Dendritic cell treated with granulocyte-macrophage colony-stimulating factor and Interleukin-4, amounts not matched to agents 40 ng/mL and 50 ng/mL, for 4 days (primary cell): ENCODE results near the gene ADI1.
A peak's percentile ranks its signal among the peaks of the same experiment; 100 is the strongest.
"Not testable (repeated sequence)": the region's sequence is repeated elsewhere in the genome, so short reads cannot be mapped to it uniquely, and the experiment has no call there.

ENCODE experiments used
- H3K27ac Mint-ChIP-seq: one replicate; pipeline ENCODE4 v1.8.0; 2022; ENCODE audit warnings: mild to moderate bottlenecking, mixed read lengths
- H3K27me3 Mint-ChIP-seq: one replicate; pipeline ENCODE4 v1.8.0; 2022; ENCODE audit warnings: mild to moderate bottlenecking, mixed read lengths
- H3K36me3 Mint-ChIP-seq: one replicate; pipeline ENCODE4 v1.8.0; 2022; ENCODE audit warnings: low read depth, mixed read lengths
- H3K4me1 Mint-ChIP-seq: one replicate; pipeline ENCODE4 v1.8.0; 2022; ENCODE audit warnings: low read depth, mixed read lengths
- H3K4me3 Mint-ChIP-seq: one replicate; pipeline ENCODE4 v1.8.0; 2022; ENCODE audit warnings: mild to moderate bottlenecking, moderate library complexity, mixed read lengths
- H3K9me3 Mint-ChIP-seq: one replicate; pipeline ENCODE4 v1.8.0; 2022; ENCODE audit warnings: mixed read lengths
- intact Hi-C: fragments of 100-400 bp; cut with micrococcal nuclease; formaldehyde crosslinking; loops from one replicate; pipeline ENCODE4 v1.15.0; 2022

The ADI1 gene

DNA sequence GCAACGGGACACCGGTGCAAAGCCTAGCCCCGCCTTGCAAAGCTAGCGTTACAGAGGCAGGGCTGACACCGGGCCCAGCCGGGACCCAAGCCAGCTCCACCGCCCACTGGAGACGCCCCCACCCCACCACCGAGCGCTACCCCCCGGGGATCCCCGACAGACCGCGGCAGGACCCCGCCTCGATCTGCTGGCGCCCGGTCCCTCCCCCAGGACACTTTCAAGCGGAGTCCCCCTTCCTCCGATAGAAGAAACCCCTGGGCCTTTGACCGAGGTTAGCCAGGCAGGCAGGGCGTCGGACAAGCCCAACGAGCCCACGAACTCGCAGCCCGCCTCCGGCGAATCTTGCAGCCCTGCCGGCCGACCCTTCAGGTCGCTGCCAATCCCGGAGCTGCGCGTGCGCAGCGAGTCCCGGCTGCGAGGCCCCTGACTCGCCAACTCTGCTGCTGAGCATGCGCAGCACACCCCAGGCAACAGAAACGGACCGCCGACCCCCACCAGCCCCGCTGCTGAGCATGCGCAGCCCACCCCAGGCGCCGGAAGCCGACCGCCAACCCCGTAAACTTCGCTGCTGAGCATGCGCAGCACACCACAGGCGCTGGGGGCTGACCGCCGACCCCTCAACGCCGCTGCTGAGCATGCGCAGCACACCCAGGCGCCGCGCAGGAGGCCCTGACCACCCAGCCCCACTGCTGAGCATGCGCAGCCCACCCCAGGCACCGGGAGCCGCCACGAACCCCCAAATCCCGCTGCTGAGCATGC is 656 bp downstream of the ADI1 start:
- intact Hi-C loops, result loop anchor here (1.0 kb wide), 2 partner anchors 40 to 57 kb away; partner anchors contain the start of genes RNASEH1 and RPS7
- Mint-ChIP-seq H3K27ac (peak overlapping the region; percentile 95), H3K27me3 (no peaks in the 10 kb centered on the region), H3K9me3 (peaks cover 12% of the 10 kb centered on the region), H3K4me1 (peaks cover 37% of the 10 kb centered on the region), H3K4me3 (peak overlapping the region; percentile 94), H3K36me3 (peaks cover 53% of the 10 kb centered on the region)

DNA sequence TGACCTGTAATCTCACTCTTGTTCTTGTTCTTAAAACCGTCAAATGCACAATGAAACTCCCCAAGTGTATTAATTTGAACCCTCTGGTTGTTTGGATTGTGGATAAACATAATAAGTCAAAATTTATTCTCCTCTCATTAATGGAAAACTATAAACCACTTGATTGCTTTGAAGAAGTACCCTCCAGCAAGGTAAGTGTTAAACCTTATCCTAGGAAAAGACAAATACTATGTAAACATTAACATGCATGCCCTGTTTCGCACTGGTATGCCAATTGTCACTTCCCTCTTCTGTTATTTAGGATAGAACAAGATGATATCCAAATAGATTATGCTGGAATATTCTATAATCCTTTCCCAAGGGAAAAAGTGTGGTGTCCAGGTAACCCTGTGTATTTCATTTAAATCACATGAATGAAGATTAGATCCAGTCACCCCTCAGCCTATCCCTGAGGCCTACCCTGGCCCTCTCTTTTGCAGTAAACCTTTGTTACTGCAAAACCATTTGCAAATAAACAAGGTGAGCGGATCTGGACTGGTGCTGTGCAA is 1.3 kb downstream of the ADI1 start:
- H3K4me3 Mint-ChIP-seq, result peak overlapping the region; percentile 94
- H3K4me1 Mint-ChIP-seq, result peaks cover 30% of the 10 kb centered on the region
- peaks cover 12% of the 10 kb centered on the region for H3K9me3 Mint-ChIP-seq
- H3K36me3 Mint-ChIP-seq, result peaks cover 60% of the 10 kb centered on the region
- intact Hi-C loops, result loop anchor here (1.0 kb wide), 1 partner anchor 40 kb away; the partner anchor contains the start of gene RNASEH1
- H3K27ac Mint-ChIP-seq, result peak overlapping the region; percentile 95
- H3K27me3 Mint-ChIP-seq, result no peaks in the 10 kb centered on the region

DNA sequence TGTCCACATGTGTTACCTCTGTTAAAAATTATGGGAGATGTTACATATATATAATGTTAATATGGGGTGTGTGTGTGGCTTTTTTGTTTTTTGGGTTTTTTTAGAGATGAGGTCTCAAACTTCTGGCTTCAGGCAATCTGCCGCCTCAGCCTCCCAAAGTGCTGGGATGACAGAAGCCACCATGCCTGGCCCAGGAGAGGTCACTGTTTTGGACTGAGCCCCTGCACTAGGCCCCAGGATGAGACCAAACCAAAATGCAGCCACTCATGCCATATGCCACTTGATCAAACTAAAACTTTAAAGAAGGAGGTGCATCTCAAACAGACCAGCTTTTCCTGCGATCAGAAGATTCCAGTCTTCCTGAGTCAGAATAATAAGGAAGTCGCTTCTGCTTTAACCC is 2.5 kb downstream of the ADI1 start:
- Mint-ChIP-seq H3K4me1 (peaks cover 27% of the 10 kb centered on the region), H3K9me3 (peaks cover 13% of the 10 kb centered on the region), H3K36me3 (peaks cover 72% of the 10 kb centered on the region), H3K27ac (no peak overlapping the region), H3K27me3 (no peaks in the 10 kb centered on the region), H3K4me3 (no peak overlapping the region)
- intact Hi-C loops, result no loop called here

DNA sequence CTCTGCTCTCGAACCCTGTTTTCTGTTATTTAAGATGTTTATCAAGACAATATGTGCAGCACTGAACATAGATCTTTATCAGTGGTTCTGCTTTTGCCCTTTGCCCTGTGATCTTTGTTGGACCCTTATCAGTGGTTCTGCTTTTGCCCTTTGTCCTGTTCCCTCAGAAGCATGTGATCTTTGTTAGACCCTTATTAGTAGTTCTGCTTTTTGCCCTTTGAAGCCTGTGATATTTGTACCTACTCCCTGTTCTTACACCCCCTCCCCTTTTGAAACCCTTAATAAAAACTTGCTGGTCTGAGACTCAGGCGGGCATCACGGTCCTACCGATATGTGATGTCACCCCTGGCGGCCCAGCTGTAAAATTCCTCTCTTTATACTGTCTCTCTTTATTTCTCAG is 3.9 kb downstream of the ADI1 start:
- H3K27ac Mint-ChIP-seq, H3K4me3 Mint-ChIP-seq, H3K27me3 Mint-ChIP-seq, intact Hi-C loops: not testable (repeated sequence)
- Mint-ChIP-seq H3K4me1 (peaks cover 13% of the 10 kb centered on the region), H3K36me3 (peaks cover 86% of the 10 kb centered on the region), H3K9me3 (peaks cover 17% of the 10 kb centered on the region)

DNA sequence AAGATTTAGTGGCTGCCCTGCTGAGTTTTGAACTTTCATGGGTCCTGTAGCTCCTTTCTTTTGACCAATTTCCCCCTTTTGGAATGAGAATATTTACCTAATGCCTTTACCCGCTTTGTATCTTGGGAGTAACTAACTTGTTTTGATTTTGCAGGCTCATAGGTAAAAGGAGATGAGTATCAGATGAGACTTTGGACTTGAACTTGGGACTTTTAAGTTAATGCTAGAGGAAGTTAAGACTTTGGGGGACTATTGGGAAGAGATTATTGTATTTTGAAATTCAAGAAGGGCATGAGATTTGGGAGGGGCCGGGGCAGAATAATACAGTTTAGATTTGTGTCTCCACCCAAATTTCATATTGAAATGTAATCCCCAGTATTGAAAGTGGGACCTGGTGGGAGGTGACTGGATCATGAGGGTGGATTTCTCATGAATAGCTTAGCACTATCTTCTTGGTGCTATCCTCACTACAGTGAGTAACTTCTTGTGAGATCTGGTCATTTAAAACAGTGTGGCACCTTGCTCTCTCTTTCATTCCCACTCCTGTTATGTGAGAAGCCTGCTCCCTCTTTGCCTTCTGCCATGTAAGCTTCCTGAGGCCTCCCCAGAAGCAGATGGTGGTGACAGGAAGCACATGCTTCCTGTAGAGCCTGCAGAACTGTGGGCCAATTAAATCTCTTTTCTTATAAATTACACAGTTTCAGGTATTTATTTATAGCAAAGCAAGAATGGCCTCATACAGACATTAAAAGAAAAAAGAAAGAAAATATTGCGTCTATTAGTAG is 6.1 kb downstream of the ADI1 start:
- no peak overlapping the region for H3K4me3 Mint-ChIP-seq

DNA sequence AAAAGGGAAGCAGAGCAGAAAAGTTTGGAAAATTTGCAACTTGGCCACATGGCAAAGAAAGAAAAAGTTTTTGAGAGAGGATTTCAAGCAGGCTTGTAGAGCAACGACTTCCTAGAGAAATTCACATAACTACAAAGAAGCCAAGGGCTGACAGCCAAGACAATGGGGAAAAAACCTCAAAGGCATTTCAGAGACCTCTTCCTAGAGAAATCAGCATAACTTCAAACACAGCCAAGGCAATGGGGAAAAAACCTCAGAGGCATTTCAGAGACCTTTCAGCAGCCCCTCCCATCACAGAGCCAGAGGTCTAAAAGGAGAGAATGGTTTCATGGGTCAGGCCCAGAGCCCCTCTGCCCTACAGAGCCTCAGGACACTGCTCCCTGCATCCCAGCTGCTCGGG is 7.2 kb downstream of the ADI1 start:
- intact Hi-C loops, result no loop called here
- no peak overlapping the region for H3K27ac Mint-ChIP-seq
- peaks cover 5% of the 10 kb centered on the region for H3K4me1 Mint-ChIP-seq
- H3K36me3 Mint-ChIP-seq, result peaks cover 87% of the 10 kb centered on the region
- H3K4me3 Mint-ChIP-seq, result no peak overlapping the region
- H3K27me3 Mint-ChIP-seq, result no peaks in the 10 kb centered on the region
- H3K9me3 Mint-ChIP-seq, result peaks cover 24% of the 10 kb centered on the region

More for the DNA sequence above, 6.1 kb downstream of the ADI1 start:
- Mint-ChIP-seq H3K27me3 (no peaks in the 10 kb centered on the region), H3K4me1 (peaks cover 10% of the 10 kb centered on the region), H3K9me3 (peaks cover 24% of the 10 kb centered on the region), H3K36me3 (peaks cover 81% of the 10 kb centered on the region), H3K27ac (no peak overlapping the region)
- intact Hi-C loops, result no loop called here

DNA sequence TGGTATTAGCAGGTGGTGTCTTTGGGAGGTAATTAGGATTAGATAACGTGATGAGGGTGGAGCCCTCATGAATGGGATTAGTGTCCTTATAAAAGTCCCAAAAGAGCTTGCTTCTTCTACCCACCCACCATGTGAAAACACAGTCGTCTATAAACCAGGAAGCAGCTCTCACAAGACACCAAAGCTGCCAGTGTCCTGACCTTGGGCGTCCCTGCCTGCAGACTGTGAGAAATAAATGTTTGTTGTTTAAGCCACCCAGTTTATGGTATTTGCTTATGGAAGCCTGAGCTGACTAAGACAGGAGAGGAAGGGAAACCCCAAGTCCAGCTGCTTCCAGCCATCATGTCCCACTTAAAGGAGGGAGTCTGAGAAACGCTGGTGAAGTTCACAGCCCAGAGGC is 13.6 kb downstream of the ADI1 start:
- no peaks in the 10 kb centered on the region for H3K27me3 Mint-ChIP-seq
- peaks cover 26% of the 10 kb centered on the region for H3K4me1 Mint-ChIP-seq
- H3K9me3 Mint-ChIP-seq, result peaks cover 7% of the 10 kb centered on the region
- intact Hi-C loops, result no loop called here
- H3K4me3 Mint-ChIP-seq, result no peak overlapping the region
- H3K27ac Mint-ChIP-seq, result peak overlapping the region; percentile 64
- H3K36me3 Mint-ChIP-seq, result peaks cover 89% of the 10 kb centered on the region

DNA sequence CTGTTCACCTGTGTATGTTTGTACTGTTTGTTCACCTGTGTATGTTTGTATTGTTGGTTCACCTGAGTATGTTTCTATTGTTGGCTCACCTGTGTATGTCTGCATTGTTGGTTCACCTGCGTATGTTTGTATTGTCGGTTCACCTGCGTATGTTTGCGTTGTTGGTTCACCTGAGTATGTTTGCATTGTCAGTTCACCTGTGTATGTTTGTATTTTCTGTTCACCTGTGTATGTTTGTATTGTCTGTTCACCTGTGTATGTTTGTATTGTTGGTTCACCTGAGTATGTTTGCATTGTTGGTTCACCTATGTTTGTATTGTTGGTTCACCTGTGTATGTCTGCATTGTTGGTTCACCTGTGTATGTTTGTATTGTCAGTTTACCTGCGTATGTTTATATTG is 14.6 kb downstream of the ADI1 start:
- Mint-ChIP-seq H3K9me3 (peaks cover 7% of the 10 kb centered on the region), H3K4me3 (no peak overlapping the region), H3K27me3 (no peaks in the 10 kb centered on the region), H3K27ac (no peak overlapping the region), H3K36me3 (peaks cover 91% of the 10 kb centered on the region), H3K4me1 (peaks cover 26% of the 10 kb centered on the region)
- intact Hi-C loops, result no loop called here

DNA sequence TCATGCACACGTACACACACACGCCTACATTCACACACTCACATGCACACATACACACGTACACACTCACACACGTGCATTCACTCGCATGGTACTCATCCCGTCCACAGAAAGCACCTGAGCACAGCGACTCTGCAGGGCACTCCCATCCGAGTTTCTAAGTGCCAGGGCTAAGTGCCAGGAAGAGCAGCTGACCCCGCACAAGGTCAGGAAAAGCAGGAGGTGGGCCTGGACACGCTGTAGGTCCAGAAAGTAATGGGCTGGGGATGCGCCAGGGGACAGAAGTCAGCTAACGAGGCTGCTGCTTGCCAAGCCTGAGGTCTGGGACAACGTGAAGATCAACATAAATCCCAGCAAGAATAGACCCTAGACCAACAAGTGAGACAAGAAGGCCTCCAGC is 15.8 kb downstream of the ADI1 start:
- Mint-ChIP-seq H3K36me3 (peaks cover 99% of the 10 kb centered on the region), H3K4me3 (no peak overlapping the region), H3K27ac (no peak overlapping the region), H3K4me1 (peaks cover 23% of the 10 kb centered on the region), H3K27me3 (no peaks in the 10 kb centered on the region), H3K9me3 (peaks cover 3% of the 10 kb centered on the region)
- intact Hi-C loops, result no loop called here

DNA sequence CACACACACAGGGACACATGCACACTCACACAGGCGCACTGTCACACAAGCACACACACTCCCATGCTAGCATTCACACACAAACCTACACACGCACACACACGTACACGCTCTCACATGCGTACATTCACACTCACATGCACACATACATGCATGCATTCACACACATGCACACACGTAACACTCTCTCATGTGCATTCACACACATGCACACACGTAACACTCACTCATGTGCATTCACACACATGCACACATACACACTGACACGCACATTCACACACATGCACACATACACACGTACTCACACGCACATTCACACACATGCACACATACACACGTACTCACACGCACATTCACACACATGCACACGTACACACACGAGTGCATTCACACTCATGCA is 16.3 kb downstream of the ADI1 start:
- H3K36me3 Mint-ChIP-seq, result peaks cover 99% of the 10 kb centered on the region
- no peaks in the 10 kb centered on the region for H3K27me3 Mint-ChIP-seq
- peaks cover 21% of the 10 kb centered on the region for H3K4me1 Mint-ChIP-seq
- H3K27ac Mint-ChIP-seq, result no peak overlapping the region
- no peak overlapping the region for H3K4me3 Mint-ChIP-seq
- no peaks in the 10 kb centered on the region for H3K9me3 Mint-ChIP-seq
- intact Hi-C loops, result no loop called here

DNA sequence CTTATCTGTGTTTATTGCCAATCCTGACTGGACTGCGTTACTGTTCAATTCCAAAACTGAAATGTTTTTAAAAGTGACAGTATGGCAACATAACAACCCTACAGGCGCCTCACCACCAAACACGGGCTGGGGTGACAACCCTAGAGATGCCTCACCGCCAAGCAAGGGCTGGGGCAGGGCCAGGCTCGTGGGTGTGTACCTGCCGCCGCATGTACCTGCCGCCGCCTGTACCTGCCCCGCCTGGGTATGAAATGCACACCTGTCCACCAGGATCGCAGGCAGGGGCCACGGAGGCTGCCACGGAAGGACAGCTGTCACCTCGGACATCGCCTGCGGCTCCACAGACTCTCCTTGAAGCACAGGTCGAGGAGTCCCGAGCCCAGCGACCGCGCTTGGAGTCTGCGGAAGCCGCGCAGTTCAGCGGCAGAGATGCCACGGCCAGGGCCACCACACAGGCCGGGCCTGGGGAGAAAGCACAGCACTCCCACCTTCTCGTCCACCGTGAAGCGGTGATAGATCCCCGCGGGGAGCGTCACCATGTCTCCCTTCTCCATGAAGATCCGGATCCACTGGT is 18.9 kb downstream of the ADI1 start:
- H3K9me3 Mint-ChIP-seq, result no peaks in the 10 kb centered on the region
- no peaks in the 10 kb centered on the region for H3K27me3 Mint-ChIP-seq
- peaks cover 6% of the 10 kb centered on the region for H3K4me1 Mint-ChIP-seq
- H3K36me3 Mint-ChIP-seq, result peaks cover 100% of the 10 kb centered on the region
- no peak overlapping the region for H3K4me3 Mint-ChIP-seq
- no peak overlapping the region for H3K27ac Mint-ChIP-seq
- intact Hi-C loops, result no loop called here

DNA sequence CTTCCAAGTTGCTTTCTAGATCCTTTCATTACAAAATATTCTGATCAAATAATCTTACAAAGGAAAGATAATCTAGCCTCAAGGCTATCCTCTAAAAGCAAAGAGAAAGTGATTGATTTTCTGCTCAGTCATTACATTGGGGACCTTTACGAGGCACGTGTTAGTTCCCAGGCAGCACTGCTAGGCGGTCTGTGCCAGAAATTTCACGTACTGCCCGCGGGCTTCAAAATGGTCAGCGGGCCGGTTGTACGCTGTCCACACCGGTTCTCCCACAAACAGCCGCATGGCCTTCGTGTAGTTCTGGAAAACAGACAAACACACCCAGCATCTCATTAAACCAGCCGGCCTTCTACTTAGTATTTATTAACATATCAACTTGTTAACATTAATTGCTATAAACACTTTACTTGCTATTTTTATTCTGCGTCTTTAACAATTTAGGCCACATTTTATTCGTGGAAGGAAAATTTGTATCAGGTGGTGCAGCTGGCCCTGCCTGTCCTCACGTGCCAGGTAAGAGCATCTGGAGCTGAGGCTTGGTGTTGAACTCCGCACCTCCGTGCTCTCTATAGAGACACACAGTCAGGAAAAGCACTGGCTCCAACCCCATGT is 20.4 kb downstream of the ADI1 start:
- Mint-ChIP-seq H3K4me1 (no peaks in the 10 kb centered on the region), H3K27ac (no peak overlapping the region), H3K27me3 (no peaks in the 10 kb centered on the region), H3K4me3 (no peak overlapping the region), H3K9me3 (no peaks in the 10 kb centered on the region), H3K36me3 (peaks cover 98% of the 10 kb centered on the region)
- intact Hi-C loops, result no loop called here

DNA sequence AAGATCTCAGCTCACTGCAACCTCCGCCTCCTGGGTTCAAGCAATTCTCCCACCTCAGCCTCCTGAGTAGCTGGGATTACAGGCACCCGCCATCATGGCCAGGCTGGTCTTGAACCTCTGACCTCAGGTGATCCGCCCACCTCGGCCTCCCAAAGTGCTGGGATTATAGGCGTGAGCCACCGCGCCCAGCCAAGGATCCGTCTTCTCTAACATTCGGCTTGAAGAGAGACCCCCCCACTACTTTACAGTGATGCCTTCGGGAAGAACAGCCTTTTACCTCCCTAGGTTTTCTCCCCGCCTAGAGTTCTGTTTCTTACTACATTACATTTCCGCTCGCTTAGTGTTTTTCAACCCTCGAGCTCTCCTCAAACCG is 22.6 kb downstream of the ADI1 start:
- H3K27ac Mint-ChIP-seq, H3K4me3 Mint-ChIP-seq, H3K27me3 Mint-ChIP-seq, H3K9me3 Mint-ChIP-seq, H3K4me1 Mint-ChIP-seq, intact Hi-C loops: not testable (repeated sequence)
- H3K36me3 Mint-ChIP-seq, result peaks cover 76% of the 10 kb centered on the region
